Kidney (tissue), 14 donors: ENCODE data around the gene MPHOSPH9. TPM values are rescaled to one million over a fixed set of nuclear protein-coding genes. Genes with fewer than 3 reads are reported as not detected.

Experiments
- DNase-seq, 5 donors: peaks; one replicate each; pipeline ENCODE4 v3.0.0-alpha.2; 2013 to 2020
- FAIRE-seq: peaks from 2 replicates; lab custom pipeline; 2012; peaks lifted over from hg19 to GRCh38; lab: Jason Lieb, UNC
- H3K27ac ChIP-seq, 2 donors: one replicate each; pipeline ENCODE4 v1.7.0; 2013; ENCODE audit warnings: low read depth in 2 of 2, low read length in 2 of 2, inconsistent platforms in 1 of 2
- H3K27me3 ChIP-seq: one replicate; pipeline ENCODE4 v1.7.1; 2013; ENCODE audit warnings: low read length, inconsistent platforms; ENCODE audit not compliant: control insufficient read depth, insufficient read depth
- H3K36me3 ChIP-seq, 3 donors: one replicate each; pipeline versions ENCODE4 v1.7.0 to v1.7.1; 2013; ENCODE audit warnings: low read length in 3 of 3, control low read depth in 1 of 3, inconsistent platforms in 1 of 3; ENCODE audit not compliant: insufficient read depth in 3 of 3, control insufficient read depth in 2 of 3
- H3K4me1 ChIP-seq, 3 donors: one replicate each; pipeline versions ENCODE4 v1.7.0 to v1.7.1; 2013; ENCODE audit warnings: low read length in 3 of 3, inconsistent platforms in 1 of 3, low read depth in 1 of 3; ENCODE audit not compliant: control insufficient read depth in 2 of 3, insufficient read depth in 2 of 3
- H3K4me3 ChIP-seq, 3 donors: one replicate each; pipeline versions ENCODE4 v1.7.0 to v1.8.1; 2013; ENCODE audit warnings: low read length in 3 of 3, control low read depth in 1 of 3, inconsistent platforms in 1 of 3
- H3K9ac ChIP-seq, 3 donors: one replicate each; pipeline versions ENCODE4 v1.7.0 to v1.7.1; 2013; ENCODE audit warnings: low read length in 3 of 3, control low read depth in 1 of 3, inconsistent platforms in 1 of 3
- H3K9me3 ChIP-seq, 3 donors: one replicate each; pipeline versions ENCODE4 v1.7.0 to v1.7.1; 2013; ENCODE audit warnings: low read length in 3 of 3, control low read depth in 1 of 3, inconsistent platforms in 1 of 3; ENCODE audit not compliant: control insufficient read depth in 2 of 3, insufficient read depth in 1 of 3
- intact Hi-C: fragments of 100-400 bp; cut with DNase I; formaldehyde crosslinking; loops from one replicate; pipeline ENCODE4 v1.11.1; 2022
- polyA plus RNA-seq: library from polyadenylated mRNA; stranded (reverse); fragments of 350-450 nt; fragmentation: Illumina TruSeq; extraction: RNeasy Lipid Tissue Mini Kit (QIAGEN cat#74804); gene quantifications from one replicate; pipeline ENCODE4 v1.2.3, GENCODE V29; 2014; ENCODE audit warnings: low read depth, low replicate concordance; ENCODE audit not compliant: insufficient read depth
- total RNA-seq: library from RNA; stranded (reverse); fragmentation: NEBNext Ultra II Directional; extraction: Animal tissue kit (Norgen Biotek cat#: 25700); gene quantifications from one replicate; pipeline ENCODE4 v1.2.1, GENCODE V29; 2021
- TF ChIP-seq, protein P1 (sequence below): IDR thresholded peaks from 3 replicates; pipeline ENCODE4 v1.5.1; 2012; ENCODE audit warnings: mild to moderate bottlenecking, moderate library complexity, borderline replicate concordance; ENCODE audit not compliant: insufficient read depth; ENCODE audit errors: extremely low read depth
- donor health status: control.
- donor health status: control.
- donor health status: control.
- donor health status: control.
- donor health status: control.
- donor health status: DM: yes; HTN: yes; CAD: no.
- donor health status: Normal renal cell carcinoma (clear cell type).

Gene MPHOSPH9
- total and polyA plus RNA-seq, 2 donors from 2014 or later: 7.2 to 25.2 TPM

DNA sequence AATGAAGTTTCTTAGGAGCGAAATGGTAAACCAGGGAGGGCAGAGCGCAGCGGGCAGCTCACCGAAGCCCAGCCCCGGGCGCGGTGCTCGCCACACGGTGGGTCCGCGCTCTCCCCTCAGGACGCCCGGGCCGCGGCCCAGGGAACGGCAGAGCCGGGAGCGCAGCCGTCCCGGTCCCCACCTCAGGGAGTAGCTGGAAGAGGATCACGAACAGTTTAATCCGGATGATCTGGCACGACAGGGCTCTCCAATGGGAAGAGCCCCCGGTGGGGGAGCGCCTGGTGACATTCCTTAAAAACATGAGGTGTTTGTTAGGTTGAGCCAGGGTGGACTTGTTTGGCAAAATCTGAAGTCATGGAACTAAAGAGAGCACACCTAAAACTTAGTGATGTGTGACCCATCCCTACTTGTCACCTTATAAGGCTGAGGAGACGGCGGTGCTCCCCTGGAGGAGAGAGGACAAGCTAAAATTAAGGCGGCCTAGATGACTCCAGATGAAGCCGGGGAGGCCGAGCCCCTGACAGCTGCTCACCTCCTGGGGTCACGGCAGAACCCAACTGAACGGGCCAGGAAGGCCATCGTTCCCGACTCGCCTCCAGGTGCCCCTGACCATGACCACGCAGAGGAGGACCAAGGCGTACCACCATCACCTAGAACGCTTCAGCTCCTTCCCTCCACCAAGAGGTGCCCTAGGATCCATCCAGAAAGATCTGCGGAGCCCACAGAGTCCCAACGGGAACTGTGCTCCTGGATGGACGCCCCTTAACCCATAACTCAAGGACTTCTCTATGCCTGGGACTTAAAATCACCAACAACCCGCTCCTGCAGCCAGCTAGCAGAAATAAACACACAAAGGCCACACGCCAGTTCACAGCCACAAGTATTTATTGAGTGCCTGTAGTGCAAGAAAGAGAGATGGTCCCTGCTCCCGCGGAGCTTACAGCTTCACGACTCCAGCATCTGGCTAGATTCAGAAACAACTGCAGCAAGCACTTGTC lies 81.2 kb downstream of the MPHOSPH9 start:
- Histone ChIP-seq H3K27me3 (no peaks in the 10 kb centered on the region), H3K27ac (peak overlapping the region; percentile 83 to 90), H3K9me3 (no peaks in the 10 kb centered on the region), H3K4me3 (peak overlapping the region in 2 of 3 donors; percentile 51 to 70), H3K9ac (peak overlapping the region in 2 of 3 donors; percentile 51 to 84), H3K4me1 (peaks cover 0 to 14% (median 5%) of the 10 kb centered on the region in 3 donors), H3K36me3 (no peaks in the 10 kb centered on the region)
- DNase-seq: peak in 4 of 5 donors; percentile 51 to 81 (median 54)
- no peak for FAIRE-seq
- TF ChIP-seq, protein P1, sequence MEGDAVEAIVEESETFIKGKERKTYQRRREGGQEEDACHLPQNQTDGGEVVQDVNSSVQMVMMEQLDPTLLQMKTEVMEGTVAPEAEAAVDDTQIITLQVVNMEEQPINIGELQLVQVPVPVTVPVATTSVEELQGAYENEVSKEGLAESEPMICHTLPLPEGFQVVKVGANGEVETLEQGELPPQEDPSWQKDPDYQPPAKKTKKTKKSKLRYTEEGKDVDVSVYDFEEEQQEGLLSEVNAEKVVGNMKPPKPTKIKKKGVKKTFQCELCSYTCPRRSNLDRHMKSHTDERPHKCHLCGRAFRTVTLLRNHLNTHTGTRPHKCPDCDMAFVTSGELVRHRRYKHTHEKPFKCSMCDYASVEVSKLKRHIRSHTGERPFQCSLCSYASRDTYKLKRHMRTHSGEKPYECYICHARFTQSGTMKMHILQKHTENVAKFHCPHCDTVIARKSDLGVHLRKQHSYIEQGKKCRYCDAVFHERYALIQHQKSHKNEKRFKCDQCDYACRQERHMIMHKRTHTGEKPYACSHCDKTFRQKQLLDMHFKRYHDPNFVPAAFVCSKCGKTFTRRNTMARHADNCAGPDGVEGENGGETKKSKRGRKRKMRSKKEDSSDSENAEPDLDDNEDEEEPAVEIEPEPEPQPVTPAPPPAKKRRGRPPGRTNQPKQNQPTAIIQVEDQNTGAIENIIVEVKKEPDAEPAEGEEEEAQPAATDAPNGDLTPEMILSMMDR: no peak
- intact Hi-C loops: loop anchor here (10.0 kb wide), 1 partner anchor 107 kb away; no protein-coding TSS in a partner anchor

DNA sequence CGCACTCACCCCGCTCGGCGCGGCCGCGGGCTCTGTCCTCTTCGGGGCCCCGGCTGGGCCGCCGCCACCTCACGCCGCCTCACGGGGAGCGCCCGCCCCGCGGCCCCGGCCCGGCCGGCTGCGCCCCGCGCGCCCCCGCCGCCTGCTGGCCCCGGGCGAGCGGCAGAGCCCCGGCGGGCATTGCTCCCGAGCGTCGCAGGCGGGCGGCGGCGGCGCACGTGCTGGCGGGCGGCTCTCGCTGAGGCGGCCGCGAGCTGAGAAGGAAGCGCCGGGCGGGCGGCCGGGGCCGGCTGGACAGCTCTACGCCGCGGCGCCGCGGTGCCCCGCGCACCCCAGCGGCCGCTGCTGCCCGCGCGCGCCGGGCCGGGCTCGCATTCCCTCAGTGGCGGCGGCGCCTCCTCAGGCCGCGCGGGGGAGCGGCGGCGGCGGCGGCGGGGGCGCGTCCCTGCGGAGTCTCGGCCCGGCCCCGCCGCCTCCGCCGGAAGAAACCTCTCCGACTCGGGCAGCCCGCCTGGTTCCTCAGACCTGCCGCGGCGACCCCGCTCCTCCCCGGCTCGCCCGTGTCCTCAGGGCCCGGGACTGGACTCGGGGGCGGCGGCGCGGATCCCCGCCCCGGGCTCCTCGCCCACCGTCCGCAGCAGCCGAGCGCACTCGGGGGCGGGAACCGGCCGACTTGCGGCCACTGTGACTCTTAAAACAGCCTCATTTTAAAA lies 82.0 kb downstream of the MPHOSPH9 start, which contains the start of gene PITPNM2:
Gene PITPNM2, minus strand, starts transcription at position 347 of the 713 bp plus-strand sequence. CDS start 116,500 bp downstream, outside the sequence.
- Histone ChIP-seq H3K27ac (peak within 1 kb of the TSS; percentile 83 to 90), H3K9ac (peak within 1 kb of the TSS in 2 of 3 donors; percentile 51 to 84), H3K27me3 (no peaks in the 10 kb centered on the region), H3K4me1 (peaks cover 0 to 14% (median 5%) of the 10 kb centered on the region in 3 donors), H3K9me3 (no peaks in the 10 kb centered on the region), H3K36me3 (no peaks in the 10 kb centered on the region), H3K4me3 (peak within 1 kb of the TSS in 2 of 3 donors; percentile 51 to 70)
- FAIRE-seq (no peak), DNase-seq (peak; percentile 66 to 90 (median 73))
- TF ChIP-seq, protein P1: peak; percentile 34
- intact Hi-C loops: loop anchor here (10.0 kb wide), 1 partner anchor 106 kb away; no protein-coding TSS in a partner anchor

DNA sequence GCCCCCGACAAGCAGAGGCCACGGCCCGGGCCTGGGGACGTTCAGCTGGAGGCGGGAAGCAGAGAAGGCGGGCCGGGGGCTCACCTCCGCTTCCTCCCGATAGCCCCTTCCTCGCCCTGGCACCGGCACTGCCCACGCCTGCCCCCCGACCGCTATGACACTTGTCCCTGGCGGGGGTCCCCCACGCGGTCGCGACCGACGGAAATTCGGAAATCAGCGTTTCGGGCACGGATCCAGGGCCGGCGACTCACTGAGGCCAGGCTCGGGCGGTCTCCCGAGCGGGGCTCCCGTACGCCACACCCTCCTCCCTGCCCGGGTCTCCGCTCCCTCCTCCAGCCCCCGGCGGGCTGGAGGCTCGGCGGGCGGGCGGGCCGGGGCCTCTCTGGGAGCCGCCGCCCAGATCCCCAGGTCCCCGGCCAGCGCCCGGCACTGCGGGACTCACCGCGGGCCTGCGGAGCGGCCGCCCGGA lies 82.6 kb downstream of the MPHOSPH9 start:
- no peaks in the 10 kb centered on the region for H3K9me3 ChIP-seq
- TF ChIP-seq, protein P1: no peak
- peak overlapping the region in 2 of 3 donors; percentile 49 to 68 for H3K9ac ChIP-seq
- intact Hi-C loops: loop anchor here (10.0 kb wide), 1 partner anchor 106 kb away; no protein-coding TSS in a partner anchor
- H3K4me1 ChIP-seq: peaks cover 0 to 14% (median 5%) of the 10 kb centered on the region in 3 donors
- FAIRE-seq (no peak), DNase-seq (peak in 4 of 5 donors; percentile 44 to 85 (median 67))
- no peaks in the 10 kb centered on the region for H3K27me3 ChIP-seq
- peak overlapping the region in 2 of 3 donors; percentile 13 to 66 for H3K4me3 ChIP-seq
- H3K27ac ChIP-seq: peak overlapping the region; percentile 30 to 56
- H3K36me3 ChIP-seq: no peaks in the 10 kb centered on the region
